B cell (primary cell): ENCODE results near the gene OAT. TPM values are rescaled to one million over a fixed set of nuclear protein-coding genes. Genes with fewer than 3 reads are reported as not detected.

ENCODE experiments used
- ATAC-seq: fragments of 200-7000 bp; cut with Tn5 transposase; one replicate; pipeline ENCODE4 v1.10.0; 2021; ENCODE audit warnings: low read depth, mild to moderate bottlenecking, moderate number of reproducible peaks, moderate library complexity
- CTCF ChIA-PET: fragments of 350-600 bp; sonication (Branson Sonifier 250); formaldehyde crosslinking; loops from one replicate; lab custom pipeline; 2021; ENCODE audit warnings: antibody characterized with exemption, inconsistent platforms; lab: Charles Lee
- POLR2A ChIA-PET: fragments of 350-600 bp; sonication (Branson Sonifier 250); formaldehyde crosslinking; loops from one replicate; lab custom pipeline; 2021; ENCODE audit warnings: antibody characterized with exemption; lab: Charles Lee
- DNase-seq: peaks from one replicate; pipeline ENCODE4 v3.0.0; 2013
- H2AFZ ChIP-seq: 2 replicates; pipeline ENCODE4 v1.6.1; 2012; ENCODE audit warnings: mild to moderate bottlenecking, low read depth, low read length; ENCODE audit not compliant: insufficient read depth, poor library complexity, severe bottlenecking
- H3K27ac ChIP-seq, 2 donors: 1 replicate in 1 of 2; 2 replicates in 1 of 2; pipeline ENCODE4 v1.5.1; 2012 to 2013; ENCODE audit warnings: low read length in 2 of 2, mild to moderate bottlenecking in 2 of 2, moderate library complexity in 1 of 2
- H3K27me3 ChIP-seq, 4 experiments: fragments of 200-600 bp in 1 of 4; sonication (generic) in 1 of 4; replicated peaks in 1 of 4; 1 replicate in 2 of 4; 2 replicates in 2 of 4; pipeline versions ENCODE4 v1.6.1 to v1.7.0; 2013 to 2016; ENCODE audit warnings: low read length in 3 of 4, mild to moderate bottlenecking in 2 of 4, mixed read lengths in 1 of 4, moderate library complexity in 1 of 4; ENCODE audit not compliant: insufficient read depth in 4 of 4, control insufficient read depth in 3 of 4; ENCODE audit errors: control extremely low read depth in 1 of 4
- H3K36me3 ChIP-seq, 2 experiments: replicated peaks in 1 of 2; 1 replicate in 1 of 2; 2 replicates in 1 of 2; pipeline versions ENCODE4 v1.6.1 to v1.7.1; 2013; ENCODE audit warnings: low read length in 1 of 2; ENCODE audit not compliant: insufficient read depth in 2 of 2, control insufficient read depth in 1 of 2; ENCODE audit errors: control extremely low read depth in 1 of 2, extremely low read depth in 1 of 2
- H3K4me1 ChIP-seq, 2 donors: fragments of 200-600 bp in 1 of 2; sonication (generic) in 1 of 2; 1 replicate in 1 of 2; 2 replicates in 1 of 2; pipeline versions ENCODE4 v1.5.1 to v1.6.1; 2013 to 2017; ENCODE audit warnings: low read length in 2 of 2; ENCODE audit not compliant: control insufficient read depth in 2 of 2, insufficient read depth in 2 of 2
- H3K4me2 ChIP-seq: replicated peaks from 2 replicates; pipeline ENCODE3; 2012; ENCODE audit warnings: mild to moderate bottlenecking, low read depth, low read length; ENCODE audit not compliant: poor library complexity, severe bottlenecking
- H3K4me3 ChIP-seq, 5 experiments: fragments of 200-600 bp in 1 of 5; sonication (generic) in 1 of 5; 1 replicate in 3 of 5; 2 replicates in 2 of 5; pipeline versions ENCODE4 v1.5.1 to v1.7.0; 2011 to 2016; ENCODE audit warnings: low read length in 4 of 5, mild to moderate bottlenecking in 4 of 5, low read depth in 2 of 5, control low read depth in 1 of 5, moderate library complexity in 1 of 5; ENCODE audit not compliant: insufficient read depth in 1 of 5; ENCODE audit errors: control extremely low read depth in 1 of 5, extremely low read depth in 1 of 5
- H3K79me2 ChIP-seq: fragments of 200-600 bp; sonication (generic); one replicate; pipeline ENCODE4 v1.6.0; 2016; ENCODE audit warnings: low read length; ENCODE audit not compliant: control insufficient read depth, insufficient read depth
- H3K9ac ChIP-seq: fragments of 200-600 bp; sonication (generic); 2 replicates; pipeline ENCODE4 v1.6.1; 2017; ENCODE audit warnings: mild to moderate bottlenecking, low read length, moderate library complexity
- H3K9me3 ChIP-seq, 3 donors: one replicate each; pipeline versions ENCODE4 v1.6.1 to v1.7.1; 2013; ENCODE audit warnings: low read length in 2 of 3; ENCODE audit not compliant: control insufficient read depth in 2 of 3, insufficient read depth in 1 of 3; ENCODE audit errors: control extremely low read depth in 1 of 3
- H4K20me1 ChIP-seq: 2 replicates; pipeline ENCODE4 v1.6.0; 2012; ENCODE audit warnings: mild to moderate bottlenecking, low read length; ENCODE audit not compliant: insufficient read depth, control insufficient read depth, poor library complexity, severe bottlenecking
- H3K27ac Mint-ChIP-seq: one replicate; pipeline ENCODE4 v1.8.0; 2021; ENCODE audit warnings: mixed read lengths
- H3K27me3 Mint-ChIP-seq: one replicate; pipeline ENCODE4 v1.8.0; 2021; ENCODE audit warnings: mixed read lengths
- H3K4me1 Mint-ChIP-seq: one replicate; pipeline ENCODE4 v1.8.0; 2021; ENCODE audit warnings: mixed read lengths
- H3K4me3 Mint-ChIP-seq: one replicate; pipeline ENCODE4 v1.8.0; 2021; ENCODE audit warnings: mixed read lengths
- H3K9me3 Mint-ChIP-seq: one replicate; pipeline ENCODE4 v1.8.0; 2022; ENCODE audit warnings: mixed read lengths; ENCODE audit not compliant: insufficient read depth
- EZH2 ChIP-seq: IDR thresholded peaks from 2 replicates; pipeline ENCODE4 v1.6.1; 2012; ENCODE audit warnings: borderline replicate concordance, low read depth, mild to moderate bottlenecking, moderate library complexity, low read length; ENCODE audit not compliant: insufficient read depth, poor library complexity, severe bottlenecking
- WGBS: methylation state at CpG from one replicate; pipeline ENCODE4 v1.1.5; 2013; ENCODE audit warnings: missing lambda C conversion rate; ENCODE audit not compliant: insufficient coverage; 5-methylcytosine and 5-hydroxymethylcytosine counted together
- intact Hi-C: fragments of 100-400 bp; cut with micrococcal nuclease; formaldehyde crosslinking; loops from one replicate; pipeline ENCODE4 v1.10.0; 2022
- polyA plus RNA-seq: library from polyadenylated mRNA; depleted of rRNA; stranded (reverse); fragments of >200 nt; gene quantifications from 2 replicates; pipeline ENCODE4 v1.2.3, GENCODE V29; 2012
- total RNA-seq, 2 donors: library from RNA; stranded (reverse); fragments of 120-200 nt in 1 of 2; gene quantifications; 1 replicate in 1 of 2; 2 replicates in 1 of 2; pipeline versions ENCODE4 v1.2.3 to v1.2.4, GENCODE V29; 2013 to 2022
- TF ChIP-seq, protein P1 (sequence below): fragments of 200-600 bp; IDR thresholded peaks from one replicate; pipeline ENCODE4 v1.8.0; 2022; ENCODE audit warnings: antibody characterized with exemption, mild to moderate bottlenecking

OAT gene
- total and polyA plus RNA-seq, 2 donors (not counting 1 experiment from before 2014, with no cell fraction given): 13.9 to 20.1 TPM

DNA sequence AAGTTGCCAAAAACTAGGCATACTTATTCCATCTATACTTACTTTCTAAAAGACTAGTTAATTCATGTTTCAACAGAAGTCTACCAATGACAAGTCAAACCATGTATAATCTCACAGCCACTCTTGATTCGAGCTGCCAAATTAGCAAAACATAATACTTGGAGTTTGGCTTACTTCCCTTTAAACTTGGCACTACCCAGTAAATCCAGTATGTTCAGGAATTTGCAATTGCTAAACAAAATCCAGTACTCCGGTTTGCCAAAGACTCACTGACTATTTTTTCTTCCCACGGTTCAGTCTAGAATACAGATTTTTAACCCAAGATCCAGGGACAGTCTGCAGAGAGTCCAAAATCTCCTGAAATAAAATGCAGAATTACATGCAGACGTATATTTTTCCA is 4.6 kb downstream of the OAT start:
- TF ChIP-seq, protein P1, sequence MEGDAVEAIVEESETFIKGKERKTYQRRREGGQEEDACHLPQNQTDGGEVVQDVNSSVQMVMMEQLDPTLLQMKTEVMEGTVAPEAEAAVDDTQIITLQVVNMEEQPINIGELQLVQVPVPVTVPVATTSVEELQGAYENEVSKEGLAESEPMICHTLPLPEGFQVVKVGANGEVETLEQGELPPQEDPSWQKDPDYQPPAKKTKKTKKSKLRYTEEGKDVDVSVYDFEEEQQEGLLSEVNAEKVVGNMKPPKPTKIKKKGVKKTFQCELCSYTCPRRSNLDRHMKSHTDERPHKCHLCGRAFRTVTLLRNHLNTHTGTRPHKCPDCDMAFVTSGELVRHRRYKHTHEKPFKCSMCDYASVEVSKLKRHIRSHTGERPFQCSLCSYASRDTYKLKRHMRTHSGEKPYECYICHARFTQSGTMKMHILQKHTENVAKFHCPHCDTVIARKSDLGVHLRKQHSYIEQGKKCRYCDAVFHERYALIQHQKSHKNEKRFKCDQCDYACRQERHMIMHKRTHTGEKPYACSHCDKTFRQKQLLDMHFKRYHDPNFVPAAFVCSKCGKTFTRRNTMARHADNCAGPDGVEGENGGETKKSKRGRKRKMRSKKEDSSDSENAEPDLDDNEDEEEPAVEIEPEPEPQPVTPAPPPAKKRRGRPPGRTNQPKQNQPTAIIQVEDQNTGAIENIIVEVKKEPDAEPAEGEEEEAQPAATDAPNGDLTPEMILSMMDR: no peak
- TF ChIP-seq EZH2: no peak
- Histone ChIP-seq H3K36me3 (no peaks in the 10 kb centered on the region), H3K27ac (no peak overlapping the region), H3K4me2 (no peak overlapping the region), H3K79me2 (peaks cover 20% of the 10 kb centered on the region), H3K9me3 (no peaks in the 10 kb centered on the region), H4K20me1 (no peaks in the 10 kb centered on the region), H3K9ac (no peak overlapping the region), H3K27me3 (no peaks in the 10 kb centered on the region), H3K4me1 (peaks cover 5 to 8% of the 10 kb centered on the region in 2 donors), H2AFZ (no peak overlapping the region), H3K4me3 (no peak overlapping the region)
- WGBS: 100% methylated on average over 2 of the region's 4 CpGs
- H3K9me3 Mint-ChIP-seq: no peaks in the 10 kb centered on the region
- no peak overlapping the region for H3K4me3 Mint-ChIP-seq
- no peak overlapping the region for H3K27ac Mint-ChIP-seq
- ChIA-PET CTCF (interaction anchor here (1.2 to 2.6 kb wide), 2 partner anchors 10 to 331 kb away, joined by 3 to 8 read pairs; no protein-coding TSS in a partner anchor), POLR2A (interaction anchor here (0.5 to 0.7 kb wide), 3 partner anchors 9 to 388 kb away, joined by 3 to 6 read pairs (median 4); no protein-coding TSS in a partner anchor)
- H3K27me3 Mint-ChIP-seq: no peaks in the 10 kb centered on the region
- H3K4me1 Mint-ChIP-seq: peaks cover 12% of the 10 kb centered on the region
- no peak for ATAC-seq
- intact Hi-C loops: loop anchor here (10.0 kb wide), 1 partner anchor 121 kb away; no protein-coding TSS in a partner anchor
- no peak for DNase-seq

- no peak overlapping the region for H3K4me2 ChIP-seq
- no peaks in the 10 kb centered on the region for H3K4me1 ChIP-seq
- intact Hi-C loops: loop anchor here (10.0 kb wide), 1 partner anchor 125 kb away; no protein-coding TSS in a partner anchor
- peaks cover 7% of the 10 kb centered on the region for H3K79me2 ChIP-seq
- H2AFZ ChIP-seq: no peak overlapping the region
- Mint-ChIP-seq H3K9me3 (no peaks in the 10 kb centered on the region), H3K27ac (no peak overlapping the region), H3K4me3 (no peak overlapping the region), H3K4me1 (no peaks in the 10 kb centered on the region), H3K27me3 (no peaks in the 10 kb centered on the region)
- no peaks in the 10 kb centered on the region for H3K36me3 ChIP-seq
- H3K9me3 ChIP-seq: no peaks in the 10 kb centered on the region
- no peak for TF ChIP-seq EZH2
- TF ChIP-seq, protein P1: no peak
- H3K4me3 ChIP-seq: no peak overlapping the region
- H3K27ac ChIP-seq: no peak overlapping the region
- H3K27me3 ChIP-seq: no peaks in the 10 kb centered on the region
- no peak for DNase-seq
- H4K20me1 ChIP-seq: no peaks in the 10 kb centered on the region
- CTCF ChIA-PET: interaction anchor here (0.6 to 2.4 kb wide), 4 partner anchors 10 to 415 kb away, joined by 3 to 8 read pairs (median 3); no protein-coding TSS in a partner anchor
- no peak for ATAC-seq
- POLR2A ChIA-PET: no interaction called here
- no peak overlapping the region for H3K9ac ChIP-seq
Measured at GRCh38 chr10:124409696-124410095, 9.0 kb downstream of the OAT start.
